Stimulated activated CD4-positive, alpha-beta T cell treated with anti-CD3 and anti-CD28 coated beads, Interleukin-2, amount 100 ng/mL, for 4 hours (primary cell): ENCODE results near the gene PTH2.
"Not testable (repeated sequence)": the region's sequence is repeated elsewhere in the genome, so short reads cannot be mapped to it uniquely, and the experiment has no call there.

ENCODE experiments used
- DNase-seq: peaks from one replicate; pipeline ENCODE4 v3.0.0-alpha.2; 2020; ENCODE audit warnings: low read depth

Gene PTH2, protein sequence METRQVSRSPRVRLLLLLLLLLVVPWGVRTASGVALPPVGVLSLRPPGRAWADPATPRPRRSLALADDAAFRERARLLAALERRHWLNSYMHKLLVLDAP

DNA sequence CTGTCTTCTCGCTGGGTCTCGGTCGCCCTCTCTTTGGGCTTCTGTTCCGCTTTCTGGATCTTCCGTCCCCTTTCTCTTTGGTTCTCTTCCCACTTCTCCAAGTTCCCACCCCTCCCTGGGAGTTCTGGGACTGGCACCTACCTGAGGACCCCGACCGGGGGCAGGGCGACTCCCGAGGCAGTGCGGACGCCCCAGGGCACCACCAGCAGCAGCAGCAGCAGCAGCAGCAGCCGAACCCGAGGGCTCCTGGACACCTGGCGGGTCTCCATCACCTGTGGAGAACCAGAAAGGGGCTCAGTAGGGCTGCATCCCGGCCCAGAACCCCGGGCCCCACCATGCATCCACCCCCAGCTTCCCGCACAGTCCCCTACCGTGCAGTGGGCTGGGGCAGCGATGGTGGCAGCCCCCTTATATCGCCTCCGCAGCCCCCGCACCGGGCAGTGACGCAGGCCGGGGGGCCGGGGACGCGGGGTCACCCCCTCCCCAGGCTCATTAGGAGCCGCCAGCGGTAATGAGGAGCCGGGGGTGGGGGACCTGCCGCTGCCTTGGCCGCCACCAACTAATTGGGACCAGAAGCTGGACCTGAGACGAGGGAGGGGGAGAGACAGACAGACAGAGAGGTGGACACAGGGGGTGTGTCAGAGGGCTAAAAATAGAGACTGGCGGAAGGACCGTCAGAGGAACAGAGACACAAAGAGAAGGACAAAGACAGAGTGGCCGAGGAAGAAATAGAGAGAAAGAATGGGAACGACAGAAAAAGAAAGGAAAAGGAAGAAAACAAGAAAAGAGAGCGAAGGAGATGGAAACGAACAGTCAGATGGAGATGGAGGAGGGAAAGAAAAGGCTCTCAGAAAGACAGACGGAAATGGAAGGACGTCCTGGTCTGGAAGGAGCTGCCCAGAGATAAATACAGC, at the start of gene PTH2:
TSS of gene PTH2 (minus strand) at position 371 of the 914 bp plus-strand sequence. CDS start at position 269, 102 bp downstream.
- DNase-seq = no peak

- DNase-seq = no peak
Measured at GRCh38 chr19:49472936-49473335, 49.7 kb upstream of the PTH2 start.

DNA sequence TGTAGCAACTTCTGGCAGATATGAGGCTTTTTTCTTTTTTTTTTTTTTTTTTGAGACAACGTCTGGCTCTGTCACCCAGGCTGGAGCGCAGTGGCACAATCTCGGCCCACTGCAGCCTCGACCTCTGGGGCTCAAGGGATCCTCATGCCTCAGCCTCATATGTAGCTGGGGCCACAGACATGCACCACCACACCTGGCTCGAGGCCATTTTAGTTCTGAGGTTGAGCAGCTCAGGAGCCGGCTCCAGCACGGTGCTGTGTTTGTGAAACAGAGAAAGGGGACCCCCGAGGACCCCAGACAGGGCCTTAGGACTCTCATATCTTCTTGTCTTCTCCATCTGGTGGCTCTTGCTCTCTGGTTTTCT, 47.4 kb upstream of the PTH2 start:
- no peak for DNase-seq

GRCh38 chr19:49469828-49470614, 46.8 kb upstream of the PTH2 start:
- peak; percentile 57 for DNase-seq

DNA sequence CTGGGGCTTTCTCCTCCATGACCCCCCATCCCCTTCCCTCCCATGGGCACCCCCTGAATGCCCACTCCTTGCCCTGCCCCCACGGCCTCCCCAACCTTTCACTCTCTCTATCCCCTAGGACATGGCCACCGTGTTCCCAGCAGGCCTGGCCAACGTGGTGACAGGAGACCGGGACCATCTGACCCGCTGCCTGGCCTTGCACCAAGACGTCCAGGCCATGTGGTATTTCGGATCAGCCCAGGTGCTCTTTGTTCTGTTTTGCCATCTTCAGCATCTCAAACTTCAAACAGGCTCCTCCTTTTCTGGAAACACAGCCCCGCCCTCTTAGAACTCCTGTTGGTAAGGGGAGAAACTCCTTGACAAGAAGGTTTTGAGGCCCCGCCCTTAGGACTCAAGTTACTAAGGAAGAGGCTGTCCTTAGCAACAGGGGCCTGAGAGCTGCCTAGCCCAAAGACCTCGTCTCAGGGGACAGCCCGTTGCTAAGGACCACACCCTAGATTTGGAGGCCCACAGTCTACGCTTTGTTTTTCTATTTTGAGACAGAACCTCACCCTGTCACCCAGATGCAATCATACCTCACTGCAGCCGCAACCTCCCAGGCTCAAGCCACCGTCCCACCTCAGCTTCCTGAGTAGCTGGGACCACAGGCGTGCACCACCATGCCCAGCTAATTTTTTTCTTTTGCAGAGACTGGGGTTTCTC, 45.7 kb upstream of the PTH2 start:
- peak; percentile 56 for DNase-seq

DNA sequence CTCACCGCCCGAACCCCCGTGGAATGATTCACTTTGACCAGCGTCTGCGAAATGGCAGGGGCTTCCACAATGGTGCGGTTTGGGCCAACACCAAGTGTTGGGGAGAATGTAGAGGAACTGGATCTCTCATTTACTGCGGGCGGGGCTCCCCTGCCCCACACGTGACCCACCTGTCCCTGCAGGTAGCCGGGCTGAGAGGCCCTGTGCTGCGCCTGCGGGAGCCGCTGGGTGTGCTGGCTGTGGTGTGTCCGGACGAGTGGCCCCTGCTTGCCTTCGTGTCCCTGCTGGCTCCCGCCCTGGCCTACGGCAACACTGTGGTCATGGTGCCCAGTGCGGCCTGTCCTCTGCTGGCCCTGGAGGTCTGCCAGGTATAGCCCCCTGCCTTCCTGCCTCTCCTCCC, 45.0 kb upstream of the PTH2 start:
- no peak for DNase-seq

DNA sequence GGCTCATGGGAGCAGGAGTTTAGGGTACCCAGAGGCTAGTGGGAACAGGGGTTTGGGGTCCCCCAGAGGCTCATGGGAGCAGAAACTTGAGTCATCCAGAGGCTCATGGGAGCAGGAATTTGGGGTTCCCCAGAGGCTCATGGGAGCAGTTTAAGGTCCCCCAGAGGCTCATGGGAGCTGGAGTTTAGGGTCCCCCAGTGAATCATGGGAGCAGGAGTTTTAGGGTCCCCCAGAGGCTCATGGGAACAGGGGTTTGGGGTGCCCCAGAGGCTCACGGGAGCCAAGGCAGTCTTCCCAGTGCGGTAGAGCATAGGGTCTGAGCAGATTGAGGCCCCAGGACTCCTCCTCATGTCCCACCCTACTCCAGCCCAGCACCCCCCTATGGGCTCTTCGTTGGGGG, 42.1 kb upstream of the PTH2 start:
- no peak for DNase-seq

DNA sequence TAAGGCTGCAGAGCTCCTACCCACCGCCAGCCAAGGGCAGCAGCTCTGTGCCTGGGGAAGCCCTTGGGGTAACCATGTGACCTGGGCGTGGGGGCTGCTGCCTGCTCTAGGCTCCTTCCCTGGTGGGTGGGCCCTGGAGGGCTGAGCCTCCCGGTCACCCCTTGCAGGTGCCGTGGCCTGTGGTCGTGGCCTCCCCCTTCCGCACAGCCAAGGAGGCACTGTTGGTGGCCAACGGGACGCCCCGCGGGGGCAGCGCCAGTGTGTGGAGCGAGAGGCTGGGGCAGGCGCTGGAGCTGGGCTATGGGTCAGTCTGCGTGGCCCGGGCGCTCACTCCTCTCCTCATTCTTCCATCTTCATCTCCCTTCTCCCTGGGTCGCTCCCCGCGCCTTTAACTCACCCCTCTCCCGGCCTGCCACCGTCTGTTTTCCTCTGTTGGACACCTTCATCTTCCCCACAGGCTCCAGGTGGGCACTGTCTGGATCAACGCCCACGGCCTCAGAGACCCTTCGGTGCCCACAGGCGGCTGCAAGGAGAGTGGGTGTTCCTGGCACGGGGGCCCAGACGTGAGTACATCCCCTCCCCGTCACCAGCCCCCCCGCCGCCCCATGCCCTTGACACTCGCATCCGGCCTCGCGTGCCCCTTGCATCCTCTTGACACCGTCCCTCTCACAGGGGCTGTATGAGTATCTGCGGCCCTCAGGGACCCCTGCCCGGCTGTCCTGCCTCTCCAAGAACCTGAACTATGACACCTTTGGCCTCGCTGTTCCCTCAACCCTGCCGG, 40.9 kb upstream of the PTH2 start:
- no peak for DNase-seq

DNA sequence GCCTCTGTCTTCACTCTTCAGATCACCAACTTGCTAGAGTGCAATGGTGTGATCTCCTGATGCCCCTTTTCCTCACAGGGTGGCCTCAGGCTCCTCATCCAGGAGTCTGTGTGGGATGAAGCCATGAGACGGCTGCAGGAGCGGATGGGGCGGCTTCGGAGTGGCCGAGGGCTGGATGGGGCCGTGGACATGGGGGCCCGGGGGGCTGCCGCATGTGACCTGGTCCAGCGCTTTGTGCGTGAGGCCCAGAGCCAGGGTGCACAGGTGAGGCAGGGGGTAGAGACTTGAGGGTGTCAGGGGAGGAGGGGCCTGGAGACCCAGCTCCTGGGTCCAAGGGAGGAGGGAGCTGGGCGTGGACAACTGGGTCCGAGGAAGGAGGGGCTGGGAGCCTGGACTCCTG, 39.3 kb upstream of the PTH2 start:
- no peak for DNase-seq

GRCh38 chr19:49461656-49462055, 38.4 kb upstream of the PTH2 start:
- no peak for DNase-seq

GRCh38 chr19:49461130-49461529, 37.9 kb upstream of the PTH2 start:
- not testable (repeated sequence) for DNase-seq

- no peak for DNase-seq
Measured at GRCh38 chr19:49459388-49459787, 36.1 kb upstream of the PTH2 start.

DNA sequence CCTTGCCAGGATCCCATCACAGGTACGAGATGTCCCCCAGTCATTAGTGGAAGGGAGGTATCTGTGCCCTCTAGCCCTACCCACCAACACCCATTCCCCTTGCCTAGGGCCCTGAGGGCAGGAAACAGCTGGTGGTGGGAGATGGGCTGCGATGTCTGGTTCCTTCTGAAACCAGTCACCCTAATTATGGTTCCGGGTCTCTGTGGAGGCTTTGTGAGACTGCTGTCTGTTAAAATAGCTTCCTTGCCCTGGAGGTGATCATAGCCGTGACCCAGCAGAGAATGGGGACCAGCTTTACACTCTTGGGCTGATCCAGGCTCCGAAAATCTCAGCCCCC, 35.3 kb upstream of the PTH2 start:
- no peak for DNase-seq

DNA sequence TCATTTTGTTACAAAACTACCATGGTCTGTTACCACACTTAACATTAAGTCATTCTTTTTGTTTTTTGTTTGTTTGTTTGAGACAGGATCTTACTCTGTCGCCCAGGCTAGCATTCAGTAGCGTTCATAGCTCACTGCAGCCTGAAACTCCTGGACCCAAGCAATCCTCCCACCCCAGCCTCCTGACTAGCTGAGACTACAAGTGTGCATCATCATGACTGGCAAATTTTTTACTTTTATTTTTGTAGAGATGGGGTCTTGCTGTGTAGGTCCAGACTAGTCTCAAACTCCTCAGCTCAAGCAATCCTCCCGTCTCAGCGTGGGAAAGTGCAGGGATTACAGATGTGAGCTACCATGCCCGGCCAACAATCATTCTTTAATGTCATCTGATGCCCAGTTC, 33.1 kb upstream of the PTH2 start:
- no peak for DNase-seq

DNA sequence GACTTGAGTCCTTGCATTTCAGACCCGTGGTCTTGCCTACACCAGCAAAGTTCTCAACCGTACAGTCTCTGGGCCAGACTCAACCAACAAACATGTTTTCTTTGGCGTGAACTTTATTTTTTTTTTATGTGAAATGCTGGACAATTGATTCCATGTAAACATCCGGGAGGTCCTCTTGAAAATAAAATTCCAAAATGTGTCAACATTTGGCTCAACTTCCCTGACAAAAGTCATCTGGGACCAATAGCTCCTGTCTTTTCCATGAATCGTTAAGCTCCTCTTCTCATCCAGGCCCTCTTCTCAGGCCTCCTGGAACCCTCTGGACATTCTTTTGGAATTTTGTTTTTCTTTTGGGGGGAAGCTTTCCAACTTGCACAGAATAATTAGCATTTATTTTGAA, 32.5 kb upstream of the PTH2 start:
- DNase-seq = no peak

DNA sequence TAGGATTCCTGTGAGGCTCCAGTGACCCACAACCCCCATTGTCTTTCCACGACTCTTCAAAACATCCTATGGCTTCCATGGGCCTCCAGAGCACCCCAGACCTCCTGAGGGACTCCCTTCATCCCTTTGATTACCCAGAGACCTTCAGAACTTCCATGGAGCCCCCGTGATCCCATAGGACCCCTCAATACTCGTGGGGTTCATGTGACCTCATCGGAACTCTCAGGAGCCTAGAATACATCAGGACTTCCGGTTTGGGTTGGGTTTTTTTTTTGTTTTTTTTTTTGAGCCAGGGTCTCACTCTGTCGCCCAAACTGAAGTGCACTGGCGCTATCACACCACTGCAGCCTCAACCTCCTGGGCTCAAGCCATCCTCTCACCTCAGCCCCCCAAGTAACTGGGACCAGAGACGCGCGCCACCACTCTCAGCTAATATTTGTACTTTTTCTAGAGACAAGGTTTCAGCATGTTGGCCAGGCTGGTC, 30.6 kb upstream of the PTH2 start:
- DNase-seq = no peak

GRCh38 chr19:49453013-49453756, 29.9 kb upstream of the PTH2 start, which contains the start of gene ALDH16A1:
ALDH16A1 (plus strand) TSS chr19:49453225; CDS start chr19:49453332, 107 bp downstream.
- DNase-seq = peak; percentile 94

- peak; percentile 91 for DNase-seq
Measured at GRCh38 chr19:49451430-49452181, 28.4 kb upstream of the PTH2 start, which contains the start of gene PIH1D1. PIH1D1 (minus strand) TSS chr19:49451814; CDS start chr19:49451574, 240 bp downstream.

GRCh38 chr19:49450405-49450804, 27.2 kb upstream of the PTH2 start:
- no peak for DNase-seq

DNA sequence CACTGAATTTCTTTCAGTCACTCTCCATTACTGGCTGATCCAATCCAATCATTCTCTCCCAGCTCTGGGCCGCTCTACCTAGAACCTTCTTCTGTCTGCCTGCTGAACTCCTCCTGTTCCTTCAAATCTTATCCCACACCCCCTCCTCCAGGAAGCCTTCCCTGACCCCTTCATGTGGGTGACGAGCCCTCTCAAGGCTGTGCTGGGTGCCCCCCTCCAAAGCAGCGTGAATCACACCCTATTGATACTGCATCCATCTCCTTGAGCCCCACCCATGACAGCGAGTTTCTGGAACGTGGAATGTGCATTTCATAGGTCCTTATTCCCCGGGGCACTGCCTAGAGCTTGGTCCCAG, 25.2 kb upstream of the PTH2 start:
- DNase-seq = no peak
